IPS-15b (cell line): ENCODE results near the gene B3GNT5.

Experiments
- H3K27me3 ChIP-seq: one replicate; pipeline ENCODE4 v1.6.1; 2013; ENCODE audit warnings: low read length; ENCODE audit not compliant: control insufficient read depth, insufficient read depth
- H3K36me3 ChIP-seq: one replicate; pipeline ENCODE4 v1.6.1; 2013; ENCODE audit warnings: low read length; ENCODE audit not compliant: control insufficient read depth, insufficient read depth
- H3K4me1 ChIP-seq: one replicate; pipeline ENCODE4 v1.6.1; 2013; ENCODE audit warnings: mild to moderate bottlenecking, low read length; ENCODE audit not compliant: control insufficient read depth, insufficient read depth
- H3K4me3 ChIP-seq: one replicate; pipeline ENCODE4 v1.5.1; 2013; ENCODE audit warnings: low read depth, low read length
- H3K9ac ChIP-seq: one replicate; pipeline ENCODE4 v1.6.1; 2013; ENCODE audit warnings: low read depth, mild to moderate bottlenecking, low read length
- H3K9me3 ChIP-seq: one replicate; pipeline ENCODE4 v1.6.1; 2013; ENCODE audit warnings: mild to moderate bottlenecking, low read length; ENCODE audit not compliant: control insufficient read depth, insufficient read depth

The B3GNT5 gene

GRCh38 chr3:183317886-183318865, 65.1 kb downstream of the B3GNT5 start:
- Histone ChIP-seq H3K9me3 (no peaks in the 10 kb centered on the region), H3K4me1 (peaks cover 3% of the 10 kb centered on the region), H3K27me3 (no peaks in the 10 kb centered on the region), H3K9ac (no peak overlapping the region), H3K4me3 (no peak overlapping the region), H3K36me3 (peaks cover 2% of the 10 kb centered on the region)

DNA sequence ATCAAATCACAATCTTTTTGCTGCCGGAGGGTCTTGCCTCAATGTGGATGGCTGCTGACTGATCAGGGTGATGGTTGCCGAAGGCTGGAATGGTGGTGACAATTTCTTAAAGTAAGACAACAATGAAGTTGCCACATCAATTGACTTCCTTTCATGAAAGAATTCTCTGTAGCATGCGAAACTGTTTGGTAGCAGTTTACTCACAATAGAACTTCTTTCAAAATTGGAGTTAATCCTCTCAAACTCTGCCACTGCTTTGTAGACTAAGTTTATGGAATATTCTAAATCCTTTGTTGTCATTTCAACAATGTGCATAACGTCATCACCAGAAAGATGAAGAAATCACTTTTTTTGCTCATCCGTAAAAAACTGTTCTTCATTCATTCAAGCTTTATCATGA, 65.8 kb downstream of the B3GNT5 start:
- H3K36me3 ChIP-seq = peaks cover 2% of the 10 kb centered on the region
- H3K4me1 ChIP-seq = peaks cover 3% of the 10 kb centered on the region
- H3K4me3 ChIP-seq = no peak overlapping the region
- H3K9ac ChIP-seq = no peak overlapping the region
- H3K27me3 ChIP-seq = no peaks in the 10 kb centered on the region
- H3K9me3 ChIP-seq = no peaks in the 10 kb centered on the region

GRCh38 chr3:183319371-183319770, 66.3 kb downstream of the B3GNT5 start:
- Histone ChIP-seq H3K4me3 (no peak overlapping the region), H3K27me3 (no peaks in the 10 kb centered on the region), H3K4me1 (peaks cover 3% of the 10 kb centered on the region), H3K9ac (no peak overlapping the region), H3K9me3 (no peaks in the 10 kb centered on the region), H3K36me3 (peaks cover 2% of the 10 kb centered on the region)
